Measurements from ENCODE around the gene AQP2.

Gene AQP2

DNA sequence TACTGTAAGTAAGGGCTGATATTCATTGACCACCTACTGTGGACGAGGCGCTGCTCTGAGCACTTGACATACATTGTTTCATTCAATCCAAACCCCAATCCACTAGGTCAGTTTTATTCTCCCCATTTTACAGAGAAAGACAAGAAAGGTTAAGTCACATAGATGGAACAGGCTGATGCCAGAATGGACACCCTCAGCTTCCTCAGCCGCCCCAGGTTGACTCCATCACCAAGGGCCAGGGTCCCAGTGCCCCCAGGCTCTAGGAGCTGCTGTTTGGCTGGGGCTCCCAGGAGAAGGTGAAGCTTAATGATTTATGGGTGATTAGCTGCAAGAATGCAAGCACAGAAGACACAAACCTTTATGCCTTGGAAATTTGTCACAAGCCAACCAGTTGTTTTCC is 671 bp upstream of the AQP2 start:
- no CpG with 5 or more reads among the region's 3 CpGs for WGBS (ENCODE audit: insufficient coverage, insufficient read length)
- Histone ChIP-seq H3K4me1 (ENCODE audit: control insufficient read depth, insufficient read depth, low read length) (peaks cover 6% of the 10 kb centered on the region), H3K9me3 (ENCODE audit: control insufficient read depth, insufficient read depth, low read length) (no peaks in the 10 kb centered on the region), H3K36me3 (ENCODE audit: control insufficient read depth, insufficient read depth, low read length) (no peaks in the 10 kb centered on the region), H3K4me3 (ENCODE audit: low read length) (no peak overlapping the region), H3K27me3 (ENCODE audit: control insufficient read depth, insufficient read depth, low read length) (no peaks in the 10 kb centered on the region; the same call in 1 of the 2 replicates), H3K27ac (ENCODE audit: low read length) (no peak overlapping the region)
- no peak for DNase-seq (ENCODE audit: low read depth, low spot score)

DNA sequence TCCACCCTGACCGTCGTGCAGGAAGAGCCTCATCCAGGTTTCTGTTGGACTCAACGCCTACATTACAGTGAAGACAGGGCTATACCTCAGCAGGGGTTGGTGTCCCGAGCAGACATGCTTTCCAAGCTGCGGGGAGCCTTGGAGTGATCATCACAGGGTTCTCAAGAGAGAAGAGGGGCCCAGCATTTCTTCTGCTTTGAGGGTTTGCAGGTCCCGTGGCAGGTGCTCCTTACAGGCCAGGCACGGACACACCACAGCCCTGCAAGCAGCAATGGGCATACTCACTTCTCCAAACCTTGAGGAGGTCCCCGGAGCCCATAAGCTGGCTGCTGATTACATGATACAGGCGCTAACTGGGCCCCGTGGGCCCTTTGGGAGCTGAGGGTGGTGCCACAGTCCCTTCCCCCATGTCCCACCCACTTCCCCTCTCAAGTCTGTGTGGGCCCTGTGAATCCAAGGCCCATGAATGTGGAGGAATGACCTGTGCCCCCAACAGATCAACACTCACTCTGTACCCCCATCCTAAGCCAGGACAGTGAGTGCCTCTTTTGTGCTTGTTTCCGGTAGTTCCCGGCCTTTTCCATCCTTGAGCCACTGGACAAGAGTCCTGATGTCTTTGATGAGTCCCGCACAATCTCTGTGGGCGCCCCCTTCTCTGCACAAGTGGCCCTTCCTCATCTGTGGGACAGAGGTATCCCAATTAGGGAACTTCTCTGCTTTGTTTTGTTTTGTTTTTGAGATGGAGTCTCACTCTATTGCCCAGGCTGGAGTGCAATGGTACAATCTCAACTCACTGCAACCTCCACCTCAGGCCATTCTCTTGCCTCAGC is 1.1 kb downstream of the AQP2 start:
- Histone ChIP-seq H3K9me3 (ENCODE audit: control insufficient read depth, insufficient read depth, low read length) (no peaks in the 10 kb centered on the region), H3K27ac (ENCODE audit: low read length) (no peak overlapping the region), H3K4me3 (ENCODE audit: low read length) (no peak overlapping the region), H3K27me3 (ENCODE audit: control insufficient read depth, insufficient read depth, low read length) (no peaks in the 10 kb centered on the region; the same call in 1 of the 2 replicates), H3K4me1 (ENCODE audit: control insufficient read depth, insufficient read depth, low read length) (peaks cover 2% of the 10 kb centered on the region; the same call in 1 of the 2 replicates), H3K36me3 (ENCODE audit: control insufficient read depth, insufficient read depth, low read length) (no peaks in the 10 kb centered on the region)
- no CpG with 5 or more reads among the region's 14 CpGs for WGBS (ENCODE audit: insufficient coverage, insufficient read length)
- no peak for DNase-seq (ENCODE audit: low read depth, low spot score)

DNA sequence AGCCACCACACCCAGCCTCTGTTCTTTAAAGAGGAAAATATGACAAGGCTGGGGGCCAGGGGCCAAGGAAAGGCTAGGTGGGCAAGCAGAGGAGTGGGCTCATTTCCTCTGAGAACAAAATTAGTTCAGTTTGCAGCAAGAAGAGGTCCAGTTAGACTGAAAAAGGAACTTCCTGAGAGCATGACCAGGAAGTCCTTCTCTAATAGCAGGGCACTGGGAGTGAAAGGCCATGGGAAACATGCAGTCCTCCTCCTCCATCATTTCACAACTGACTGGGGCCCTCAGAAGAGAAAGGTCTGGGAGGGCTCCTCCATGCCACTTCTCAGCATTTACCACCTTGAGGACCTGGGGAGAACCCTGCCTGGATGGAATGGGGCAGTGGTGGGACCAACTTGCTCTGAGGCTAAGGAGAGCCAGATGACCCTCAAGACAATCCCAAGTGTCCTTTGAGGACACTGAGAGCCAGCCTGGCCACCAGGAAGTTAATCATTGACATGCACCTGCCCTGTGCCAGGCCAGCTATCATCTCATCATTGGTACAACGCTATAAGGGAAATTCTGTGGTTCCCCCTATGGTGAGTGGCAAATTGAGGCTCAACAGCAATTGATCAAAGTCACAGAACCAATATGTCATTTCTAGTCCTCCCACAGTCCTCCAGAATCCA is 2.0 kb downstream of the AQP2 start:
- Histone ChIP-seq H3K36me3 (ENCODE audit: control insufficient read depth, insufficient read depth, low read length) (no peaks in the 10 kb centered on the region), H3K27ac (ENCODE audit: low read length) (no peak overlapping the region), H3K9me3 (ENCODE audit: control insufficient read depth, insufficient read depth, low read length) (no peaks in the 10 kb centered on the region), H3K27me3 (ENCODE audit: control insufficient read depth, insufficient read depth, low read length) (no peaks in the 10 kb centered on the region; the same call in 1 of the 2 replicates), H3K4me1 (ENCODE audit: control insufficient read depth, insufficient read depth, low read length) (peaks cover 2% of the 10 kb centered on the region; the same call in 1 of the 2 replicates), H3K4me3 (ENCODE audit: low read length) (no peak overlapping the region)
- no peak for DNase-seq (ENCODE audit: low read depth, low spot score)
- no CpG with 5 or more reads among the region's 1 CpG for WGBS (ENCODE audit: insufficient coverage, insufficient read length)

DNA sequence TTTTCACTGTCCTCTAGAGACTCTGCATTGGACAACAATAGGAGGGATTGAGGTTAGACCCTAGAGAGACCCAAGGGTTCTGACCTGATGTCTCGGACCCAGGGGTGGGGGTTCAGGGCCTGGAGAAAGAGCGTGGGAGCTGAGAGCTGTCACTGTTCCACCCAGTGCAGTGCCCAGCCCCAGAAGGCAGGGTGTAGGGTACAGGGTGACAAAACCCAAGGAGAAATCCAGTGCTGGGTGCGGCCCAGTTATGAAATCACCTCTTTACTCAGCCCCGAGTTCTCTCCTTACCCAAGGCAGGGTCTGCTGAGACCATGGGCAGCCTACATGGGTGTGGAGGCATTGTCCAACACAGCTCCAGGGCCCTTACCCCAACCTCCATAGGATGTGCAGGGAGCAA is 2.6 kb downstream of the AQP2 start:
- Histone ChIP-seq H3K4me3 (ENCODE audit: low read length) (no peak overlapping the region), H3K27ac (ENCODE audit: low read length) (no peak overlapping the region), H3K36me3 (ENCODE audit: control insufficient read depth, insufficient read depth, low read length) (no peaks in the 10 kb centered on the region), H3K9me3 (ENCODE audit: control insufficient read depth, insufficient read depth, low read length) (no peaks in the 10 kb centered on the region), H3K27me3 (ENCODE audit: control insufficient read depth, insufficient read depth, low read length) (no peaks in the 10 kb centered on the region; the same call in 1 of the 2 replicates), H3K4me1 (ENCODE audit: control insufficient read depth, insufficient read depth, low read length) (no peaks in the 10 kb centered on the region)
- WGBS (ENCODE audit: insufficient coverage, insufficient read length) = no CpG with 5 or more reads among the region's 4 CpGs
- DNase-seq (ENCODE audit: low read depth, low spot score) = no peak

DNA sequence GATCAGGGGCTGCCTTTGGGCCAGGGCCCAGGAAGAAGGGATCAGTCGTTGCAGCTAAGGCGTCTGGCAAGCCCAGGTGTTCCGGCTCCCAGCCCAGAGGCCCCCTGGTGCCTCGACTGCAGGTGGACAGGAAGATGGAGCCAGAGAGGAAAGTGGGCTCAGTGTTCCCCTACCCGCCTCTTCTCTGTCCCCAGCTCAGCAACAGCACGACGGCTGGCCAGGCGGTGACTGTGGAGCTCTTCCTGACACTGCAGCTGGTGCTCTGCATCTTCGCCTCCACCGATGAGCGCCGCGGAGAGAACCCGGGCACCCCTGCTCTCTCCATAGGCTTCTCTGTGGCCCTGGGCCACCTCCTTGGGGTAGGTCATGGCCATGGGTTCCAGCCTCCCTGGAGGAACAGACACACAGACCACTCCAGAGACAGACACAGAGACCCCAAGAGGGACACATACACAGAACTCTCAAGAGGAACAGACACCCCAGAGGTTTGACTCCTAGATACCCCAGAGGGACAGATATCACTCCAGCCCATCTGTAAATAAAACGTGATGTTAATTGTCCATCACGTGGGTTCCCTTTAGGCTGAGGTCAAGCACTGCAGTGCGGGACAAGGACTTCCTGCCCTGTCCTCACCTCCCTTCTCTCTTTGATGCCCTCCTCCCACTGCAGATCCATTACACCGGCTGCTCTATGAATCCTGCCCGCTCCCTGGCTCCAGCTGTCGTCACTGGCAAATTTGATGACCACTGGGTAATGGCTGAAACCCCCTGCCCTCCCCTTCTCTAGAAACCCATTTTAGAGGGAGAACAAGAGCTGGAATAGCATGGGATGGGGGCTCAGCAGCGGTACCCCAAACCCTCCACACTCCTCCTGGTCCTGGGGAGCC is 3.7 kb downstream of the AQP2 start:
- Histone ChIP-seq H3K36me3 (ENCODE audit: control insufficient read depth, insufficient read depth, low read length) (no peaks in the 10 kb centered on the region), H3K9me3 (ENCODE audit: control insufficient read depth, insufficient read depth, low read length) (no peaks in the 10 kb centered on the region), H3K27me3 (ENCODE audit: control insufficient read depth, insufficient read depth, low read length) (no peaks in the 10 kb centered on the region; the same call in 1 of the 2 replicates), H3K27ac (ENCODE audit: low read length) (no peak overlapping the region), H3K4me1 (ENCODE audit: control insufficient read depth, insufficient read depth, low read length) (no peaks in the 10 kb centered on the region), H3K4me3 (ENCODE audit: low read length) (no peak overlapping the region)
- no peak for DNase-seq (ENCODE audit: low read depth, low spot score)
- no CpG with 5 or more reads among the region's 21 CpGs for WGBS (ENCODE audit: insufficient coverage, insufficient read length)

DNA sequence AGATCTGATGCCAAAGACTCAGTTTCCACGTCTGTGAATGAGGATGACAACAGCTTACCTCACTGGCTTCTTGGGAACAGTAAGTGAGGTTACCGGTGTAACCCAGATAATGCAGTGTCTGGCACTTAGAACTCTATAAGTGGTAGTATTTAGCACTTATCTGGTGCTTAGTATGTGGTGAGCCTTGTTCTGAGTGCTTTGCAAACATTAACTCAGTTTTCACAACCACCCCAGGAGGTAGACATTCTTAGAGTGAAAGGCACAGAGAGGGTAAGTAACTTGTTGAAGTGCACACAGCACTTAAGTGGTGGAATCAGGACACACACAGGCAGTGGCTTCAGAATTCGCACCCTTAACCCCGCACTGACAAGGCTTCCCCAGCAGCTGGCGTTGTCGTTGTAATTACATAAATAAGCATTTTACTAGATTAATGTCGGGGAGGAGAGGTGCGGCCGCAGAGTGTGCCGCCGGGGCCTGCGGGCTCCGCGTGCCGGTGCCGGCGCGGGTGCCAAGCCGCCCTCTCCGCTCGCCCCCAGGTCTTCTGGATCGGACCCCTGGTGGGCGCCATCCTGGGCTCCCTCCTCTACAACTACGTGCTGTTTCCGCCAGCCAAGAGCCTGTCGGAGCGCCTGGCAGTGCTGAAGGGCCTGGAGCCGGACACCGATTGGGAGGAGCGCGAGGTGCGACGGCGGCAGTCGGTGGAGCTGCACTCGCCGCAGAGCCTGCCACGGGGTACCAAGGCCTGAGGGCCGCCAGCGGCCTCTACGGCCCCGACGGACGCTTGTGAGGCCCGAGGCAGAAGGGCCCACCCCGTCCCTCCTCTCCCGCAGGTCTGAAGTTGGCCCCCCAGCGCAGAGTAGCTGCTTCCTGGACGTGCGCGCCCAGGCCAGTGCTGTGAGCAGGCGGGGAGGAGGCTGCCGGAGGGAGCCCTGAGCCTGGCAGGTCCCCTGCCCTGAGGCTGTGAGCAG is 4.6 kb downstream of the AQP2 start:
- DNase-seq (ENCODE audit: low read depth, low spot score) = no peak
- no peak overlapping the region for H3K27ac ChIP-seq (ENCODE audit: low read length)
- no CpG with 5 or more reads among the region's 53 CpGs for WGBS (ENCODE audit: insufficient coverage, insufficient read length)
- no peak overlapping the region for H3K4me3 ChIP-seq (ENCODE audit: low read length)
- peaks cover 2% of the 10 kb centered on the region for H3K4me1 ChIP-seq (ENCODE audit: control insufficient read depth, insufficient read depth, low read length)
- peaks cover 2% of the 10 kb centered on the region; the same call in 1 of the 2 replicates for H3K27me3 ChIP-seq (ENCODE audit: control insufficient read depth, insufficient read depth, low read length)
- H3K9me3 ChIP-seq (ENCODE audit: control insufficient read depth, insufficient read depth, low read length) = no peaks in the 10 kb centered on the region
- no peaks in the 10 kb centered on the region for H3K36me3 ChIP-seq (ENCODE audit: control insufficient read depth, insufficient read depth, low read length)

DNA sequence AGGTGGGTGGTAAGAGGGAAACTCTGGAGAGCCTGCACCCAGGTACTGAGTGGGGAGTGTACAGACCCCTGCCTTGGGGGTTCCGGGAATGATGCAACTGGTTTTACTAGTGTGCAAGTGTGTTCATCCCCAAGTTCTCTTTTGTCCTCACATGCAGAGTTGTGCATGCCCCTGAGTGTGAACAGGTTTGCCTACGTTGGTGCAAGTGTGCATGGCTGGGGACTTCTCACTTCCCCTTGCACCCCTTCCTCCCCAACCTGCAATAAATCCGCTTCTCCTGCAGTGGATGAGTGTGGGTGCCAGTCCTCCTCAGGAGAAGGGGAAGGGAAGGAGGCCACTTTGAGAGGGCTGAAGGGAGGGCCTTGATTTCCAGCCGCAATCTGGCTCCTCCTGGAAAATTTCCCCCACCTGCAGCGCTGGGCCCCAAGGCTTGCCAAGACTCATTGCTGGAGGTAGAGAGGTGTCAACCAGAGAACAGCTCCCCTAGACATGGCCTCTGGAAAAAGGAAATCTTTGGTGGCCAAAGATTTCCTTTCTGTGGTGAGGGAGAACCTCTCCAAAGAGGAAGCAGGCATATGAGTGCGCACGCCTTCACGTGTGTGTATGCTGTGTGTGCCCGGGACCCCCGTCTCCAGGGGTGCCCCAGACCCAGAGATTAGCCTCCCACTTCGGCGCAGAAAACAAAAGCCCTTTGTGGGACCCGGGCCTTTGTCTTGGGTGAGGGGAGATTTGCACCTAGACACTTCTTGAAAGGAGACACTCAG is 5.5 kb downstream of the AQP2 start:
- DNase-seq (ENCODE audit: low read depth, low spot score) = no peak
- Histone ChIP-seq H3K36me3 (ENCODE audit: control insufficient read depth, insufficient read depth, low read length) (no peaks in the 10 kb centered on the region), H3K27ac (ENCODE audit: low read length) (no peak overlapping the region), H3K4me1 (ENCODE audit: control insufficient read depth, insufficient read depth, low read length) (peaks cover 6% of the 10 kb centered on the region), H3K9me3 (ENCODE audit: control insufficient read depth, insufficient read depth, low read length) (no peaks in the 10 kb centered on the region), H3K4me3 (ENCODE audit: low read length) (no peak overlapping the region), H3K27me3 (ENCODE audit: control insufficient read depth, insufficient read depth, low read length) (peaks cover 11% of the 10 kb centered on the region)
- no CpG with 5 or more reads among the region's 13 CpGs for whole genome bisulfite sequencing (ENCODE audit: insufficient coverage, insufficient read length)

DNA sequence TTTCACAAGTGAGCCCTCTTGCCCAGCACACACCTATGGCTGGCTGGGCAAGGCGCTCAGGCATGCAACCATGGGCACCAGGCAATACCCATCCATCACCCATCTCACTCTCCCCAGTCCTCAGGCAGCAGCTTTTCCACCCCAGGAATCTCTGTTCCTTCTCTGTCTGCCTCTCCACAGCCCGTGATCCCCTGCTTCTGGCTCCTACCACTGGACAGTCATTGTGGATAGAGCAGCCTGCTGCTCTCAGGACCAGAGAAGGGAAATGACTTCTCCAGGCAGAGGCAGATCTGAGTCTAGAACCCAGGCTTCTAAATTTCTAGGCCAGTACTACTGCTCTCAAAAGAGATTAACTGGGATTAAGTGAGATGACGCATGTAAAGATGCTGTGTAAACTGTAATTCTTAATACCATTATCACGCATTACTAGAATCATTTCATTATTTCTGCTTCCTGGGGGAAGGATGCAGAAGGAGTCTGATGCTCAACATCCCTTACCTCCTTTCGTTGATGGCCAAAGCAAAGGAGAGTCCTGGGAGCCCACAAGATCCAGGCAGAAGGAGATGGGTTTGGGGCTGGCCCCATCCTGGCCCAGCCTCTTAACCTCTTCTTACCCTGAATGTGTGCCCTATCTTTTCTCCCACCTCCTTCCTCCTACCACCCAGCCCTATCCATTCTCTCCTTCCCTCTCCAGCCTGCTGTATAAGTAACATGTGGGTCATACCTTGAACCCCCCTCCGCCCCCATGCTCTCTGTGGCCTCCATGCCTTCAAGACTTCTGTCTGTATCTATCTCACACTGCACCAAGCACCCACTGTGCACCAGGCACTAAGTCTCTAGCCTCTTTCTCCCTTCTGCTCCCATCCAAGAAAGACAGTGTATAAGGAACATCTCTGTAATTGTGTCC is 6.4 kb downstream of the AQP2 start:
- H3K4me1 ChIP-seq (ENCODE audit: control insufficient read depth, insufficient read depth, low read length) = peaks cover 6% of the 10 kb centered on the region
- WGBS (ENCODE audit: insufficient coverage, insufficient read length) = no CpG with 5 or more reads among the region's 6 CpGs
- DNase-seq (ENCODE audit: low read depth, low spot score) = no peak
- H3K9me3 ChIP-seq (ENCODE audit: control insufficient read depth, insufficient read depth, low read length) = no peaks in the 10 kb centered on the region
- no peak overlapping the region for H3K4me3 ChIP-seq (ENCODE audit: low read length)
- no peak overlapping the region for H3K27ac ChIP-seq (ENCODE audit: low read length)
- H3K36me3 ChIP-seq (ENCODE audit: control insufficient read depth, insufficient read depth, low read length) = no peaks in the 10 kb centered on the region
- peaks cover 11% of the 10 kb centered on the region for H3K27me3 ChIP-seq (ENCODE audit: control insufficient read depth, insufficient read depth, low read length)

All from iPS DF 6.9 (cell line).